Measurements from ENCODE around the gene CCDC85C.
"Not testable (repeated sequence)": the region's sequence is repeated elsewhere in the genome, so short reads cannot be mapped to it uniquely, and the experiment has no call there.

The CCDC85C gene

DNA sequence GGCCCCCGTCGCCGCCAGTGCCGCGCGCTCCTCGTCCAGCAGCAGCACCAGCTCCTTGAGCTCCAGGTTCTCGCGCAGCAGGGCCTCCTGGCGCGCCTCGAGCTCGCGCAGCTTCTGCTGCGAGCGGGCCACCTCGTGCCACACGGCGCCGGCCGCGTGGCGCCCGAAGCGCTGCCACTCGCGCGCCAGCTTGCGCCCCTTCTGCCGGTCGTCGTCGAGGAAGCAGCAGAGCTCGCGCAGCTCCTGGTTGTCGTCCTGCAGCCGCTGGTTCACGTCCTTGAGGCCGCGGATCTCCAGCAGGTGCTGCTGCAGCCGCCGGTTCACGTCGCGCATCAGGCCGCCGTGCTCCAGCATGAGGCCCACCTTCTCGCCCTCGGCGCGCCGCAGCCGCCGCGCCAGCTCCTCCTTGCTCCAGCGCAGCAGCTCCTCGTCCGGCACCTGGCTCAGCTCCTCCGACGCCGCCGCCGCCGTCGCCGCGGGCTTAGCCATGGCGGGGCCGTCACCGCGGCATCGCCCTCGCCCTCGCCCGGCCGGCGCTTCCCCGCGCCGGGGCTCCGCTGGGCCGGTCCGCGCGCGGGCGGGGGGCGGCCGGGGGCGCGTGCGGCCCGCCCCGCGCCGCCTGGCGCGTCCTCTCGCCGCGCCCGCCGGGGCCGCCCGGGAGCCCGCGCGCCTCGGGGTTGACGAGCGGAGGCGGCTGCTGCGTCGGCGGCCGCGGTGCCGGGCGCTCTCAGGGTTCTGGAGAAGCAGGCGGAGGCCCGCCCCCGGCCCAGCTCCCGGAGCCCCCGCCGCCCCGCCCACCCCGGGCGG, at the start of gene CCDC85C:
CCDC85C (minus strand) TSS at position 737 of the 807 bp plus-strand sequence; CDS start at position 489, 248 bp downstream.
- no peak for DNase-seq

DNA sequence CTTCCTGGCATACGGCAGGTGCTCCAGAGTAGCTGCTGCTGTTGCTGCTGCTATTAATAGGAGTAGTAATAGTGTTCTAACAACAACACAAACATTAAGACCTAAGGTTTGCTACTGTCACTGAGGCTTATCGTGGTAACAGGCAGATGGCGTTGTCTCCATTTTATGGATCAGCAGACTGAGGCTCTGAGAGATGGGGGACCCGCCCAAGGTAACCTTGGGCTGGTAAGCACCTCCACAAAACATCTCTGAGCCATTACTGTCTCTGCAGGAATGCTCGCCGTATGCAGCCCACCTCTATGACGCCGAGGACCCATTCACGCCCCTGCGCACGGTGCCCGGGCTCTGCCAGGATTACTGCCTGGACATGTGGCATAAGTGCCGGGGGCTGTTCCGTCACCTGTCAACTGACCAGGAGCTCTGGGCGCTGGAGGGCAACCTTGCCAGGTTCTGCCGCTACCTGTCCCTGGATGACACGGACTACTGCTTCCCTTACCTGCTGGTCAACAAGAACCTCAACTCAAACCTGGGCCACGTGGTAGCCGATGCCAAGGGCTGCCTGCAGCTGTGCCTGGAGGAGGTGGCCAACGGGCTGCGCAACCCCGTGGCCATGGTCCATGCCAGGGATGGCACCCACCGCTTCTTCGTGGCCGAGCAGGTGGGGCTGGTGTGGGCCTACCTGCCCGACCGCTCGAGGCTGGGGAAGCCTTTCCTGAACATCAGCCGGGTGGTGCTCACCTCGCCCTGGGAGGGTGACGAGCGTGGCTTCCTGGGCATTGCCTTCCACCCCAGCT, 48.1 kb upstream of the CCDC85C start:
- no peak for DNase-seq

DNA sequence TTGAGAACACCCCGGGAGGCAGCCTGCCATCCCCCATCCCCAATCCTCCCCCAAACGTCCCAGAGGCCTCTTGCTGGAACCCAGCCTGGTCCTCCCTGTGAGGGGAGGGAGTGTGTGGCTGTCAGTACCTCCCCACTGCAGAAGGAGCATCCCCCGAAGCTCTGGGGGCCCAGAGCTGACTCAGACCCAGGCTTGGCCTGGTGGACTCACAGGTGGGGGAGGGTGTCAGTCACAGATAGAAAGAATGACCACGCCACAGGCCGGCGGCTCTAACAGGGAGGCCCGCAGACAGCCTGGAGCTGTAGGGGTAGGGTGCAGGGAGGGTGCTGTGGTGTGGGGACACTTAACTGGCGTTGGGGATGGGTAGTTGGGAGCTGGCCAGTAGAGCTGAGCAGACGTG, 46.2 kb upstream of the CCDC85C start:
- DNase-seq: no peak

DNA sequence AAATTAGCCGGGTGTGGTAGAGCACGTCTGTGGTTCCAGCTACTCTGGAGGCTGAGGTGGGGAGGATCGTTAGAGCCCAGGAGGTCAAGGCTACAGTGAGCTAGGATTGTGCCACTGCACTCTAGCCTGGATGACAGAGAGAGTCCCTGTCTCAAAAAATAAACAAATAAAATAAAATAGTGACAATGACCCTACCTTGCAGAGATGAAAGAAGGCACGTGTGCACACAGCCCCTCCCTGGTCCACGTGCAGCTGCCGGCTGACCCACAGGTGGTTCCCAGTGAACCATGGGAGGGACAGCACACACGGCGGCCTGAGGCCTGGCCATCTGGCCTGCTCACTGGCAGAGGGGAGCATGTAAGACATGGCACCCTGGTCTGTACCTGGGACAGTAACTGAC, 45.6 kb upstream of the CCDC85C start:
- DNase-seq: no peak

DNA sequence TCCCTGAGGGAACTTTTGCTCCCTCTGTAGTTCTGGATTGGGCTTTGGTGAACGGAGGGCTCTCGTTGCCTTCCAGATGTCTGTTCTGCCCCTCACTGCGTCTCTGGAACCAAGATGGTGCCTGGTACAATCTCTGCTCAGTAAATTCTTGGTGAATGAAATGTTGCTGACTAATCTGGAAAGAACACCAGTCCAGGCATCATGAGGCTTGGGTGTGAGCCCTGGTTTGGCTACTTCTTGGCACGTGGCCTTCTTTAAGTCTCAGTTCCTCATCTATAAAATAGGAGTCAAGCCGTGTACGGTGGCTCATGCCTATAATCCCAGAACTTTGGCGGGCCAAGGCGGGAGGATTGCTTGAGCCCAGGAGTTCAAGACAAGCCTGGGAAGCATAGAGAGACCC, 45.2 kb upstream of the CCDC85C start:
- no peak for DNase-seq

DNA sequence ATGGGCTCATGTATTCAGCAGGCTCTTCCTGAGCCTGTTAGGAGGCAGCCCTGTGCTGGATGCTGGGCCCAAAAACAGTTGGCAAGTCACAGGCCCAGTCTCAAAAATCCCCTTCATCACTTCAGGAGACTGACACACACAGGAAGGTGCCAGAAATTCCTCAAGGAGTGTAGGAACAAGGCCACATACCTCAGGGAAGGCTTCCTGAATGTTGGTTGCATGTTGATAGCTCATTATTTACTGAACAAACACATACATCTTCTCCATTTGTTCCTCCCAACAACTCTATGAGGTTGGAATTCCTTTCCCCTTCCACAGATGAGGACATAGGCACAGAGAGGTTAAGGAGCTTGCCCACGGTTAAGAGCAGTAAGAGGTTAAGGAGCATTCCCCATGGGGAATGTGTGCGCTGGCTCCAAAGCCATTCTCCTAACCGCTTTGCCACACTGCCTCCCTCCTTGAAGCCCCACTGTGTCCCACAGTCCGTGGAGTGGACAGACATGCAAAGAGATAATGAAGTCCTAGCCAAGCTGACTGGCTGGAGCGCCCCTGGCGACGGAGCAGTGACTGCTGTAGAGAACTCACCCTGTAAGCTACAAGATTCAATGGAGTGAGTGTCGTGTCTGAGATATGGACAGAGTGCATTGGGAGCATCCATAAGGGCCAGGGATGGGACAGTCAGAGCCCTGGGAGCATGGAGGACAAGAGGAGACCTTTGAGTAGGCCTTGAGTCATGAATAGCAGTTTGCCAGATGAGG, 44.2 kb upstream of the CCDC85C start:
- no peak for DNase-seq

DNA sequence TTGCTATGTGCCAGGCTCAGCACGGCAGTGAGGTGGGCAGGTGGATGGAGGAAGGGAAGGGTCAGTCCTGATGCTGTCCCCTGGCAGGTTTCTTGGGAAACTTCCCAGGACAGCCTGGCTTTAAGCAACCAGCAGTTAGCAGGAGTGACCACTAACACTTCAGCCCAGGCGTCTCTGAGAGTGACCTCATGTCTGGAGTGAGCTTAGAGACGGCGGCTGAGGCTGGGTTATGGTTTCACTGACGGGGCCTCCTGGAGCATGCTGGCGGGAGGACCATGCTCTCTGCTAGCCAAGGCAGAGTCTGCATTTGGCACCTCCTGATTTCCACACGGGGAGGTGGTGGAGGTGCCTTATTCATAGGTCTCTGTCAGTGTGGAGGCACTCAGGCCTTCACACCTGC, 43.4 kb upstream of the CCDC85C start:
- no peak for DNase-seq

DNA sequence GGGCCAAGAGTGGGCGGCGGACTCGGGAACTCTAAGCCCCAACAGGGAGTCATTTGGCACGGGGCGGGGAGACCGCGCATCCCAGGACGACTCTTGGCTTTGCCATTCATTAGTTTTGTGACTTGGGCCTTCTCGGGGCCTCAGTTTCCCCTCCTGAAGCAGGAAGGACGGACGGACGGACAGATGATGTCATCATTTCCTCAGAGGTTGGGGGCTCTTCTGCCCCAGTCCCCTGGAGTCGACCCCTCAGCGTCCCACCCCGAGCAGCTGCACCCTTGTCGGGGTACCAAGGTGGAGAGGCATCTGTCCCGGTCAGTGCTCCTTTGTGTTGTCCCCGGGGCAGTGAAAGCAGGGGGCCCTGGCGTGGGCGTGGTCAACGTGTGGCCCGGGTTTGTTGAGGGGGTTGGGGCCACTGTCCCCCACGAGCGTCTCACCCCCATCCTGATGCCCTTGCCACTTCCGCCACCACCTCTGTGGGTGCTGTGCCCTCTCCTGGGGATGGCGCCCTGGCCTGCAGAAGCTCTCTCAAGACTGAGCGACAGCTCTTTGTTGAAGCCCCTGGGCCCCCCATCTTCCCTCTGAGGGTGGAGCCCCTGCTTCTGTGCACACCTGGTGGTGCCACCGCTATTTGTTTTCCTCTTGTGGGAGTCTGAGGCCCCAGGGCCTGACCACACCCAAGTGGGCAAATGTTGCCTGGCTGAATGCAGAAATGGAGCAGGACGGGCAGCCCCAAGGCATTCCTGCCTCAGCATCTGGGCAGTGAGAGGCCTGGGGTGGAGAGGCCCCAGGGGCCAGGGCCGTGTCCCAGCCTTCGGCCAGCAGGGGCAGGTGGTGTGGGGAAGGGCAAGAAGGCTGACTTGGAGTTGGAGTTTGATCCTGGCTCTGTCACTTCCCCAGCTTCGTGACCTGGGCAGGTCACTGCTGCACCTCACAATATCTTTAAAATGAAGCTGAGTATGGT, 41.8 kb upstream of the CCDC85C start:
- no peak for DNase-seq

DNA sequence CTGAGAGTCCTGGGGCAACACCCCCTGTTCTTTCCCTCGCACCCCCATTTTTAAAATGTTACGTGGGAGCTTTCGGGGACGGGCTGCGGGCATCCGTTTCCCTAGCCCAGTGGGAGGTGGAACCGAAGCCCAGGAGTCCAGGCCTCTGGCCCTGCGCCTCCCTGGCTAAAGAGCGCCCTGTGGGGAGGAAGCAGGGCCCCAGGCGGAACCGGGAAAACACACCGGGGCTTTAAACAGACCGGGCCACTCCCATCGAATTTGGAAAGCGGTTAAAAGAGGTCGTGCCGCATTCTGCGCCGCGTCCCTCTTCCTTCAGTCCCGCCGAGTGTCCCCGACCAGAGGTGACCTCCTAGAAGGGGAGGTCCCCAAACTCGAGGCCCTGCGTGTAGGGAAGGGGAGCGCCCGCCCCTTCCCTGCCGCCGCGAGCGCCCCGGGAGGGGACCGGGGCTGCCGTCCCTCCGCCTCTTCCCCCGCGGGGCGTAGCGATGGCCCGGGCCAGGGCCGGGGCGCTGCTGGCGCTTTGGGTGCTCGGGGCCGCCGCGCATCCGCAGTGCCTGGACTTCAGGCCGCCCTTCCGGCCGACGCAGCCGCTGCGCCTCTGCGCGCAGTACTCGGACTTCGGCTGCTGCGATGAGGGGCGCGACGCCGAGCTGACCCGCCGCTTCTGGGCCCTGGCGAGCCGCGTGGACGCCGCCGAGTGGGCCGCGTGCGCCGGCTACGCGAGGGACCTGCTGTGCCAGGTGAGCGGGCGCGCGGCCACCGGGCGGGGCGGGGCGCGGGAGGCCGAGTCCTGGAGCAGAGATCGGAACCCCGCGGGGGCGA, 40.9 kb upstream of the CCDC85C start, which contains the start of gene HHIPL1:
HHIPL1 (plus strand) TSS at position 407 of the 822 bp plus-strand sequence; CDS start at position 486, 79 bp downstream.
- no peak for DNase-seq

DNA sequence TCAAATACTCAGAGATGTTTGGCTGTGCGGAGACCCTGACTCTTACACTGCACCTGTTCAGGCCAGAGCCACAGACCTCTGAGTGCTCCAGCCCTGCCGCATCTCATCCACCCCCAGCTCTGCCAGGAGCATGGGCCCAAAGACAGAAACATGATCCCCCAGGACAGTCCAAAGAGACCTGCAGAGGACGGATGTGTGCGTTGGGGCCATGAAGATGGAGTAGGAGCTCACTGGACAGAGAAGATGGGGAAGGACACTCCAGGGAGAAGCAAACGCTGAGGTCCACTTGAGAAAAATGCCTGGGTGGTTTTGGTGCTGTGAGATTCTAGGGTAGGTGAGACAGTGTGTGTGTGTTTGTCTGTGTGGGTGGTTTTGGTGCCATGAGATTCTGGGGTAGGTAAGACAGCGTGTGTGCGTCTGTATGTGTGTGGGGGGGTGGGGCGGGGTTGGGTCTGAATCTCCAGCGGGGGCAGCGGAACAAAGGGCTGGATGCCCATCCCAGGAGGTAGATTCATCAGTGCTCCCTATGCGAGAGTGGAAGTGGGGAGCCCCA, 40.1 kb upstream of the CCDC85C start:
- no peak for DNase-seq

DNA sequence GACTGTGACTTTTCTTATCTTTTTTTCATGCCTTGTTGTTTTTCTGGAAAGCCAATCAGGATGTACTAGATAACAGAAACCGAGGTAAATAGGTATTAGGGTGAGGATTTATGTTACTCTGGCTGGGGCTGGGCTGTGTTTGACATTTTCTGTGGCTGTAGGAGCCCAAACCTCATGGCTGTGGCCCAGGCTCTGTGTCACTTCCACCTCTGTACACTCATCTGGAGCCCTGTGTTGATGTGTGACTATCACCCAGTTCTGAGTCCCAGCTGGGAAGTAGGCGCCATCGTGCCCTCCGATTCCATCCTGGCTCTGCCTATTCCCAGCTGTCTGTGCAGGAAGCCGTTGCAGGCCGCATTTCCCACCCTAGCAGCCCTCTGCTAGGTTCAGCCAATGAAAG, 39.3 kb upstream of the CCDC85C start:
- DNase-seq: no peak

DNA sequence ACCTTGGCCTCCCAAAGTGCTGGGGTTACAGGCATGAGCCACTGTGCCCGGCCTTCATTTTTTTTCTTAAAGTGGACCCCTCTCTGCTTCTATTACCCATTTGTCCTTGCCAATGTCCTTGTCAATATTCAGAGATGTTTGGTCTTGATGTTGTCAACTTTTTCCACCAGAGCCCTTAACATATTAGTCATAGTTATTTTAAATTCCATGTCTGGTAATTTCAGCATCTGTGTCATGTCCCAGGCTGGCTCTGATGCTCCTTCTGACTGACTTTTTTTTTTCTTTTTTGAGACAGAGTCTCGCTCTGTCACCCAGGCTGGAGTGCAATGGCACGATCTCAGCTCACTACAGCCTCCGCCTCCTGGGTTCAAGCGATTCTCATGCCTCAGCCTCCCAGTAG, 38.8 kb upstream of the CCDC85C start:
- not testable (repeated sequence) for DNase-seq

DNA sequence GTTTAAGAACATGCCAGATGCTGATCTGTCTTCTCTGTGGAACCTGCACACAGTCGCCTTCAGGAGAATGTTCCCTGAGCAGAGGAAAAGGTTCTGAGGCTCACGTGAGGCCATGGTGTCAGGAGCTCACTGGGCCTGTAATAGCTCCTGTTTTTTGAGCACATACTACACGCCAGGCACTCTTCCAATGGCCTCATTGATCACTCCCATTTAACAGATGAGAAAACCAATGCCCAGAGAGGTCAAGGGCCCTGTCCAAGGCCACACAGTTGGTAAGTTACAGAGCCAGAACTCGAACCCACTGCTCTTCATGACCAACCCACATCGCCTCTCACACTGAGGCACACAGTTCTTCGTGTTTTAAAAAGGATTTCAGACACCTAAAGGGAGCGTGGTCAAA, 33.6 kb upstream of the CCDC85C start:
- DNase-seq: no peak

DNA sequence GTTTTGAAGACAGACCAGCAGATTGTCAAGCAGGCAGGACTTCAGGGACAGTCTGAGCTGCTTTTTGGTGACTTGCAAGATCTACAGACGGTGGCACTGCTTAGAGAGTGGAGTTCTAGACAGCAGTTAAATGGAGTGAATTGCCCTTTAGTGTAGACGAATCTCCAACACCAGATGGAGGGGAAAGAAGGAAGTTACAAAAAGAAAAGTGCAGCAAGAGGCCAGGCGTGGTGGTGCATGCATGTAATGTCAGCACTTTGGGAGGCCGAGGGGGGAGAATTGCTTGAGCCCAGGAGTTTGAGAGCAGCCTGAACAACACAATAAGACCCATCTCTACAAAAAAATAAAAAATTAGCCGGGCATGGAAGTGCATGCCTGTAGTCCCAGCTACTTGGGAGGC, 32.5 kb upstream of the CCDC85C start:
- no peak for DNase-seq

DNA sequence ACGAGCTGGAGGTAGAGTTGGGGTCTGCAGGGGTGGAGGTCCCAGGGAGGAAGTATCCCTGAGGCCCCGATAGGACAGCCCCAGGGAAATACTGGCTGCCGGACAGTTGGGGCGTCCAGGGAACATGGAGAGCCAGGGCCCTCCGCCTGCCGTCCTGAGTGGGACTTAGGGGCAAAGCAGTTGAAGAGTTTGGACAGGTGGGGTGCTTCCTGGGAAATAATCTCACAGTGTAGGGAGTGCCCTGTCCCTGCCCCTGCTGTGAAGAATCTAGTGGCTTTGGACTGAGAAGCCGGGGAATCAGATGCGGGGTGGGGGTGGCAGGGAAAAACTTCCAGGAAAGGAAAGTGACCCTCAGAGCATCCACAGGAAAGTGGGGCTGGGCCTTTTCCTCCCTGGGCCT, 31.1 kb upstream of the CCDC85C start:
- DNase-seq: no peak

DNA sequence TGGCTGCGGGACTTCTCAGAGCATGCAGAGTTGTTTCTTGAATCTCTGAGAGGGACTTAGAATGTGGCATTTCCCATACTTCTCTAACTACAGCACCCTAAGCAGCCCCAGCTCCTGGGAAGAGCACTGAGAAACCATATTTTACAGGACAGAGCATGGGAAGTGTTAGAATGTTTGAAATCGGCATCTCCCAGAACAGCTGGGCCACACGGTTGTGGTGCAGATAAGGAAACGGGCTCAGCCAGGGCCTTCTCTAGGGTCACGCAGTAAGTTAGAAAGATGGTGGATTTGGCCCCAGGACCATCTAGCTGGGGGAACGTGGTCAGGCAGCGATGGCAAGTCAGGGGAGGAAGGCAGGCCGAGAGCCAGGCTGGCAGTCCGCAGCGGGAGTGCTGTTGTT, 30.4 kb upstream of the CCDC85C start:
- no peak for DNase-seq

DNA sequence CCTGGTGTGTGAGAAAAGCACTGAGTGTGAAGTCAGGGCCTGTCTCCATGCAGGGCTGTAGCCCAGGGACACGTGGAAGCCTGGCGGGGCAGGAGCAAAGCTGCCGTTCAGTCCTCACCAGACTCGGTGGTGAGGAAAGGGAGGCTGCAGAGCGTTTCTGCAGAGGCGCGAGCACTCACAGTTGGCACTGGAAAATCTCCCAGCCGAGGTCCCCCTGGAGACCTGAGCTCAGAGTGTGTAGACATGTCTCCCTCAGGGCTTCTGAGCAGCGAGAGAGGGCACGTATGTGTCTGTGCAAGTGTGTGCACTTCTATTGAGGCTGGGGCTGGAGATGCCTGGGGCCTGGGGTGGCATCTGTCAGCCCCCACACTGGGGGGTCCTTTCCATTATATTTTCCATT, 29.9 kb upstream of the CCDC85C start:
- no peak for DNase-seq

DNA sequence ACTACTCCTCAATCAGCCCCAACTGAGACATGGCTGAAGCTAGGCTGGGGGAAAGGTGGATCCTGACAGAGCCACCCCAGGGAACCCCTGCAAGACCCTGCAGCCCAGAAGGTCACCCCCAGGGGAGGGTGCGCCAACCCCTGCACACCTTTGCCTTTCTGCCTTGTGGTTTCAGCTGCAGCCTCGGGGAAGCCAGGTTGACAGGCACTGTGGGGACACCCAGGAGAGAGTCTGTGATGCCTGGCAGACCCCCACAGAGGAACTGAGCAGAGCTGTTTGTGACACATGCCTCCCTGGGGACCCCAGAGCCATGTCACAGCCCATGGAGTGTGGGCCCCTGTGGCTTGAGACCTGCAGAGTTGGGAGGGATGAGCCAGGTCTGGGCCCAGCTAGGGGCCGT, 29.1 kb upstream of the CCDC85C start:
- DNase-seq: no peak

DNA sequence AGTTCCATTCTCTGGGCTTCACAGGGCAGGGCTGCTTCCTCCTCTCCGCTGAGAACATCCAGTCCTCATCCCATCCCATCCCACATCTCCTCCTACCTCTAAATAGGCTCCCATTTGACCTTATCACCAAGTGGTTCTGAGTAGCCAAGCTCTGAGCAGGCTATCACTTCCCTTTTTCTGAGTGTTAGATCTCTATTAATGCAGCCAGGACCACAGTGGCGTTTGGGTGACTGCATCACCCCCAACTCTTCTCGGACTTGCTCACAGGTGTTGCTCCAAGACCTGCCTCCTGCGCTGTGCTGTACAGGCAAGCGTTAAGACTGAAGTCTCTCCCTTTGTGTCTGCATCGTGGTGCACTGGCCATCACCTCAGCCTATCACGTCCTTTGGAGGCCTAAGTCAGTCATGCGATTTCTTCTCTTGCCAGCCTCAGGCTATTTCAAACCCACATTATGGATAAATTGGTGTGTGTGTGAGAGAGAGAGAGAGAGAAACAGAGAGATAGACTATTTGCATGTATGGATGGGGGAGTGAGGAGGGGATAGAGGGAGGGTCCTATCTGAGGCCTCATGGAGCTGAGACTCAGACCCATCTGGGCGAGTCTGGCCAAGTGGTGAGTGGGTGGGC, 28.5 kb upstream of the CCDC85C start:
- no peak for DNase-seq

DNA sequence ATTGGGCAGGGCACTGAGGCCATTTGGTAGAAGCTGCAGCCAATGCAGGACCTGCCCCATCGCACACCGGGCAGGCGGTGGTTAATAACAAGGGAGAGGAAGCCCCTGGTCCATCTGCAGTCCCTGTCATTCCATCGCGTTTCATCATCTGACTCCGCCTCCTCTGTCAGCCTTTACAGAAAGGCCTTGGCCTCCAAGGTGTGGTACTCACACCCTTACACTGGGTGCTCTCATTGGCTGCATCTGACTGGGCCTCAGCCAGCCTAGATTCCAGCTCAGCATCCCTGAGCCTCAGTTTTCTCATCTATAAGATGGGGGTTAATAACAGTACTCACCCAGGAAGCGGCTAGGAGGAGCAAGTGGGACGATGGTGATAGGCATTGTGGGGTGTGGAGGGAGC, 26.2 kb upstream of the CCDC85C start:
- no peak for DNase-seq

Data from NCI-H446 treated with DMSO at 0.1 percent for 48 hours (cell line).